GM12878 (cell line): ENCODE results near the gene B3GAT2. TPM values are rescaled to one million over a fixed set of nuclear protein-coding genes. Genes with fewer than 3 reads are reported as not detected.

Source experiments
- ATAC-seq: fragments of 200-7000 bp; cut with Tn5 transposase; 3 replicates; pipeline ENCODE4 v1.9.1; 2020; ENCODE audit warnings: mild to moderate bottlenecking, moderate library complexity
- BruUV-seq: library from RNA; stranded (reverse); fragments of 400-500 nt; replicated peaks from 2 replicates; lab custom pipeline; 2021; lab: Mats Ljungman, UMichigan
- CTCF ChIA-PET: fragments of 300-600 bp; sonication (Branson Sonifier 250); formaldehyde crosslinking; extraction: SDS; loops from one replicate; lab custom pipeline; 2021; ENCODE audit warnings: inconsistent platforms; lab: Yijun Ruan, JAX
- POLR2A ChIA-PET: fragments of 350-600 bp; formaldehyde crosslinking; extraction: SDS; loops from one replicate; lab custom pipeline; 2021; ENCODE audit warnings: inconsistent platforms; lab: Charles Lee
- RAD21 ChIA-PET: fragments of 300-600 bp; sonication (Branson Sonifier 250); formaldehyde crosslinking; loops from one replicate; lab custom pipeline; 2023; ENCODE audit warnings: antibody characterized with exemption; ENCODE audit not compliant: unreplicated experiment; lab: Charles Lee
- SMC1A ChIA-PET: fragments of 300-600 bp; sonication (Branson Sonifier 250); formaldehyde crosslinking; loops from one replicate; lab custom pipeline; 2023; ENCODE audit not compliant: unreplicated experiment, uncharacterized antibody; lab: Charles Lee
- DNase-seq: peaks from one replicate; pipeline ENCODE4 v3.0.0-alpha.2; 2011; ENCODE audit warnings: low read depth, low spot score
- FAIRE-seq: peaks from 3 replicates; lab custom pipeline; 2011; peaks lifted over from hg19 to GRCh38; lab: Jason Lieb, UNC
- H2AFZ ChIP-seq: 2 replicates; pipeline ENCODE4 v1.6.0; 2011; ENCODE audit warnings: low read depth, low read length, control low read depth; ENCODE audit not compliant: control insufficient read depth
- H3K27ac ChIP-seq: 2 replicates; pipeline ENCODE4 v1.5.1; 2011; ENCODE audit warnings: control low read depth; ENCODE audit not compliant: control insufficient read depth, insufficient read depth
- H3K27me3 ChIP-seq, 2 experiments: replicated peaks in 1 of 2; 2 replicates each; pipeline versions ENCODE4 v1.6.0 to v1.6.1; 2011; ENCODE audit warnings: low read length in 1 of 2; ENCODE audit not compliant: control insufficient read depth in 2 of 2, insufficient read depth in 2 of 2
- H3K36me3 ChIP-seq, 2 experiments: 2 replicates each; pipeline ENCODE4 v1.5.1; 2011; ENCODE audit warnings: low read length in 1 of 2; ENCODE audit not compliant: control insufficient read depth in 2 of 2, insufficient read depth in 2 of 2
- H3K4me1 ChIP-seq: 2 replicates; pipeline ENCODE4 v1.6.1; 2011; ENCODE audit warnings: mild to moderate bottlenecking, low read length, moderate library complexity, mixed read lengths; ENCODE audit not compliant: control insufficient read depth, insufficient read depth
- H3K4me2 ChIP-seq: 2 replicates; pipeline ENCODE4 v1.6.0; 2011; ENCODE audit warnings: control low read depth; ENCODE audit not compliant: control insufficient read depth, insufficient read depth
- H3K4me3 ChIP-seq: fragments of 200-600 bp; sonication (generic); 2 replicates; pipeline ENCODE4 v1.5.1; 2016
- H3K79me2 ChIP-seq: 2 replicates; pipeline ENCODE4 v1.6.0; 2011; ENCODE audit warnings: low read length; ENCODE audit not compliant: control insufficient read depth, insufficient read depth
- H3K9ac ChIP-seq: 2 replicates; pipeline ENCODE4 v1.8.0; 2011; ENCODE audit warnings: low read length, control low read depth, mixed read lengths; ENCODE audit not compliant: control insufficient read depth, insufficient read depth
- H3K9me3 ChIP-seq: replicated peaks from 3 replicates; pipeline ENCODE4 v1.5.1; 2011; ENCODE audit warnings: mild to moderate bottlenecking, low read length; ENCODE audit not compliant: control insufficient read depth, insufficient read depth
- H4K20me1 ChIP-seq: 2 replicates; pipeline ENCODE4 v1.6.0; 2011; ENCODE audit not compliant: control insufficient read depth, insufficient read depth
- CBFB ChIP-seq: IDR thresholded peaks from 2 replicates; pipeline ENCODE4 v1.6.1; 2016; ENCODE audit warnings: antibody characterized with exemption, low read depth
- EZH2 ChIP-seq: IDR thresholded peaks from 2 replicates; pipeline ENCODE4 v1.6.1; 2012; ENCODE audit warnings: low read depth, mild to moderate bottlenecking, control low read depth, inconsistent platforms, low read length, borderline replicate concordance; ENCODE audit not compliant: control insufficient read depth
- FOXM1 ChIP-seq: IDR thresholded peaks from 2 replicates; pipeline ENCODE4 v1.6.1; 2012; ENCODE audit warnings: low read depth, mild to moderate bottlenecking, inconsistent platforms, low read length, moderate library complexity
- HCFC1 ChIP-seq: fragments of 150-350 bp; IDR thresholded peaks from 2 replicates; pipeline ENCODE4 v1.6.1; 2014; ENCODE audit warnings: low read length
- MEF2B ChIP-seq: fragments of 450-650 bp; IDR thresholded peaks from 2 replicates; pipeline ENCODE4 v1.6.1; 2018; ENCODE audit warnings: mild to moderate bottlenecking, moderate library complexity; ENCODE audit not compliant: partially characterized antibody, poor library complexity, severe bottlenecking
- POLR2AphosphoS2 ChIP-seq: IDR thresholded peaks from 2 replicates; pipeline ENCODE4 v1.6.1; 2011; ENCODE audit warnings: low read depth, mild to moderate bottlenecking, low read length, improper control_type of control experiment, moderate library complexity
- TBL1XR1 ChIP-seq: IDR thresholded peaks from 2 replicates; pipeline ENCODE4 v1.6.1; 2012; ENCODE audit warnings: low read depth, low read length, improper control_type of control experiment
- USF1 ChIP-seq: IDR thresholded peaks from 2 replicates; pipeline ENCODE4 v1.6.1; 2011; ENCODE audit warnings: borderline replicate concordance, low read depth, mild to moderate bottlenecking, moderate library complexity, mixed read lengths, low read length; ENCODE audit not compliant: insufficient read depth; ENCODE audit errors: extremely low read length
- YY1 ChIP-seq: IDR thresholded peaks from 2 replicates; pipeline ENCODE4 v1.6.1; 2011; ENCODE audit warnings: low read depth, mild to moderate bottlenecking, low read length
- ZBTB4 ChIP-seq: fragments of 450-650 bp; formaldehyde crosslinking; IDR thresholded peaks from 2 replicates; pipeline ENCODE4 v1.4.0; 2022; ENCODE audit warnings: mild to moderate bottlenecking, moderate library complexity
- WGBS: methylation state at CpG from one replicate; pipeline ENCODE4 v1.1.6; 2016; ENCODE audit warnings: low lambda C conversion rate; ENCODE audit not compliant: insufficient replicate concordance, insufficient coverage; ENCODE audit errors: missing lambda C conversion rate; 5-methylcytosine and 5-hydroxymethylcytosine counted together
- in situ Hi-C: fragments of 300-500 bp; cut with MboI; formaldehyde crosslinking; loops from 9 replicates; pipeline ENCODE4 v1.14.3; 2018; ENCODE audit warnings: mixed read lengths
- intact Hi-C: fragments of 100-400 bp; cut with micrococcal nuclease; formaldehyde crosslinking; loops from one replicate; pipeline ENCODE4 v1.14.2; 2022; ENCODE audit not compliant: unreplicated experiment
- polyA plus RNA-seq, 11 experiments: library from polyadenylated mRNA; depleted of rRNA in 4 of 11; unstranded in 6 of 11; stranded (reverse) in 5 of 11; fragments of >200 nt; fragmentation: Nextera tagmentation in 4 of 11; fragmentation: Illumina TruSeq in 1 of 11; extraction: Ambion mirVana in 4 of 11; extraction: Trizol in 1 of 11; gene quantifications; 1 replicate in 1 of 11; 2 replicates in 10 of 11; pipeline versions ENCODE4 v1.2.1 to v1.2.3, GENCODE V29; 2011 to 2016; ENCODE audit warnings: inconsistent platforms in 2 of 11, missing spikeins in 2 of 11, low read depth in 1 of 11
- total RNA-seq, 4 experiments: library from RNA; depleted of rRNA in 3 of 4; stranded (reverse); fragments of >200 nt in 3 of 4; fragmentation: Illumina TruSeq in 1 of 4; extraction: Trizol in 1 of 4; gene quantifications; 2 replicates each; pipeline versions ENCODE4 v1.2.1 to v1.2.3, GENCODE V29; 2013 to 2021

The B3GAT2 gene
- total and polyA plus RNA-seq, 10 of the 15 experiments (the other 5 are each of a cell fraction or from before 2014, with no cell fraction given), result 0.04 to 1.2 (median 0.22) TPM; not detected in 5

- no peak for TF ChIP-seq ZBTB4 (CRISPR knock-in tag)
- no peak for TF ChIP-seq EZH2
These were observed 67.6 kb downstream of the B3GAT2 start (continued) for GRCh38 chr6:70889270-70889669.

GRCh38 chr6:70886661-70887060 lies 70.2 kb downstream of the B3GAT2 start:
- no peak overlapping the region for H2AFZ ChIP-seq
- H3K4me3 ChIP-seq, result no peak overlapping the region
- H3K36me3 ChIP-seq, result no peaks in the 10 kb centered on the region
- intact Hi-C loops, result loop anchor here (5.0 to 10.0 kb wide), 2 partner anchors 512 to 664 kb away; no protein-coding TSS in a partner anchor
- TF ChIP-seq MEF2B, result no peak
- TF ChIP-seq CBFB, result no peak
- TF ChIP-seq POLR2AphosphoS2, result no peak
- TF ChIP-seq USF1, result no peak
- no peak for TF ChIP-seq ZBTB4 (CRISPR knock-in tag)
- TF ChIP-seq HCFC1, result no peak
- TF ChIP-seq YY1, result no peak
- no peak for TF ChIP-seq FOXM1
- no peak for TF ChIP-seq TBL1XR1
- in situ Hi-C loops, result loop anchor here (5.0 to 25.0 kb wide), 2 partner anchors 179 to 374 kb away; no protein-coding TSS in a partner anchor
- H3K4me2 ChIP-seq, result no peak overlapping the region
- DNase-seq, result no peak
- H3K9ac ChIP-seq, result no peak overlapping the region
- H3K4me1 ChIP-seq, result no peaks in the 10 kb centered on the region
- CTCF ChIA-PET, result interaction anchor here (0.7 to 7.9 kb wide), 8 partner anchors 12 to 576 kb away, joined by 3 to 225 read pairs (median 18); no protein-coding TSS in a partner anchor
- POLR2A ChIA-PET, result no interaction called here
- no peak; the same call in 1 of the 3 replicates for ATAC-seq
- no peak for FAIRE-seq
- BruUV-seq, result no TSS peak
- no peaks in the 10 kb centered on the region for H3K27me3 ChIP-seq
- no peaks in the 10 kb centered on the region for H3K79me2 ChIP-seq
- H4K20me1 ChIP-seq, result no peaks in the 10 kb centered on the region
- no peaks in the 10 kb centered on the region for H3K9me3 ChIP-seq
- SMC1A ChIA-PET, result interaction anchor here (3.3 to 5.1 kb wide), 3 partner anchors 29 to 183 kb away, joined by 22 to 155 read pairs (median 42); no protein-coding TSS in a partner anchor
- RAD21 ChIA-PET, result interaction anchor here (4.1 kb wide), 1 partner anchor 177 kb away, joined by 101 read pairs; no protein-coding TSS in a partner anchor
- no peak overlapping the region for H3K27ac ChIP-seq
- 58% methylated on average over 2 of the region's 2 CpGs for WGBS
